Activated CD8-positive, alpha-beta memory T cell treated with anti-CD3 and anti-CD28 coated beads, Interleukin-2, amount 10 ng/mL, durations not matched to agents 7 days and 5 days (primary cell): Measurements from ENCODE around the gene CTNNA1. TPM values are rescaled to one million over a fixed set of nuclear protein-coding genes. Genes with fewer than 3 reads are reported as not detected.

Source experiments
- ATAC-seq: fragments of 150-1000 bp; cut with Tn5 transposase; one replicate; pipeline ENCODE4 v1.10.0; 2021; ENCODE audit warnings: moderate library complexity
- CTCF ChIA-PET: fragments of 350-600 bp; sonication (Branson Sonifier 250); formaldehyde crosslinking; loops from one replicate; lab custom pipeline; 2021; ENCODE audit warnings: antibody characterized with exemption; lab: Charles Lee
- DNase-seq: peaks from one replicate; pipeline ENCODE4 v3.0.0-alpha.2; 2020
- H3K27ac Mint-ChIP-seq: one replicate; pipeline ENCODE4 v1.8.0; 2021; ENCODE audit warnings: mild to moderate bottlenecking, mixed read lengths
- H3K27me3 Mint-ChIP-seq: one replicate; pipeline ENCODE4 v1.8.0; 2021; ENCODE audit warnings: mixed read lengths
- H3K36me3 Mint-ChIP-seq: one replicate; pipeline ENCODE4 v1.8.0; 2021; ENCODE audit warnings: mild to moderate bottlenecking, mixed read lengths
- H3K4me1 Mint-ChIP-seq: one replicate; pipeline ENCODE4 v1.8.0; 2021; ENCODE audit warnings: mixed read lengths
- H3K4me3 Mint-ChIP-seq: one replicate; pipeline ENCODE4 v1.8.0; 2021; ENCODE audit warnings: mild to moderate bottlenecking, moderate library complexity, mixed read lengths
- H3K9me3 Mint-ChIP-seq: one replicate; pipeline ENCODE4 v1.8.0; 2022; ENCODE audit warnings: low read depth, mixed read lengths
- total RNA-seq, 2 experiments: library from RNA; stranded (reverse); gene quantifications; one replicate each; pipeline ENCODE4 v1.2.3, GENCODE V29; 2021

The CTNNA1 gene
- total RNA-seq, 2 experiments from 2014 or later, result 62.0 to 89.8 TPM

DNA sequence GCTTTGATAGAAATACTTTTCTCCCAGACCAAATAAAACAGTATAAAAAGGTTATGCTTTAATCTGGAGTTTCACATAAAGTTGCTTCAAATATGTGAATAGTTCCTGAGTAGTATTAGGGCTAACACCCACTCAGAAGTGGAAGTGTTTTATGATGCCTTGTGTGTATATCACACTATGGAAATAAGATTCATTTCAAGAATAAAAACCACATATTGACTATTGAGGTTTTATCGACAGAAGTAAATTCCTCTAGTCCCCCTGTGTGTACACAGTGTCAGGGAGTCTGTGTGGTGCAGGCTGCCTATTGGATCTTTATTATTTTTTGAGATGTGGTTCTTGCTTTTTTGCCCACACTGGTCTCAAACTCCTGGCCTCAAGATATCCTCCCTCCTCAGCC is 142.7 kb downstream of the CTNNA1 start:
- Mint-ChIP-seq H3K4me3 (no peak overlapping the region), H3K27me3 (peaks cover 9% of the 10 kb centered on the region), H3K36me3 (peaks cover 14% of the 10 kb centered on the region), H3K9me3 (peaks cover 3% of the 10 kb centered on the region), H3K27ac (no peak overlapping the region), H3K4me1 (peaks cover 11% of the 10 kb centered on the region)
- CTCF ChIA-PET, result no interaction called here
- ATAC-seq (no peak), DNase-seq (no peak)

DNA sequence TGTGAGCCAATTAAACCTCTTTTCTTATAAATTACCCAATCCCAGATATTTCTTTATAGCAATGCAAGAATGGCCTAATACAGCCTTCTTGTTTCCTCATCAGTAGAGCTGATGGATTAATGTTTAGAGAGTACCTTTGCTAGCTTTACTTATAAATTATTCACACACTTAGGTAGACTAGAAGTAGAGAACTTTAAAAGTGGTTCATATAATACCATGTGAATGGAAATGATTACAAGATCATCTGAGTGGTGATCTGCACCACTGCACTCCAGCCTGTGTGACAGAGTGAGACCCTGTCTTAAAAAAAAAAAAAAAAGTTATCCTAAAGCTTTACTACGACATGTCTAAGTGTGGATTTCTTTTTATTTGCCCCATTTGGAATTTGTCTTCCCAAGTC is 145.1 kb downstream of the CTNNA1 start:
- Mint-ChIP-seq H3K9me3 (no peaks in the 10 kb centered on the region), H3K4me3 (no peak overlapping the region), H3K27me3 (peaks cover 9% of the 10 kb centered on the region), H3K4me1 (peaks cover 13% of the 10 kb centered on the region), H3K36me3 (peaks cover 4% of the 10 kb centered on the region), H3K27ac (no peak overlapping the region)
- CTCF ChIA-PET, result no interaction called here
- ATAC-seq (no peak), DNase-seq (no peak)

DNA sequence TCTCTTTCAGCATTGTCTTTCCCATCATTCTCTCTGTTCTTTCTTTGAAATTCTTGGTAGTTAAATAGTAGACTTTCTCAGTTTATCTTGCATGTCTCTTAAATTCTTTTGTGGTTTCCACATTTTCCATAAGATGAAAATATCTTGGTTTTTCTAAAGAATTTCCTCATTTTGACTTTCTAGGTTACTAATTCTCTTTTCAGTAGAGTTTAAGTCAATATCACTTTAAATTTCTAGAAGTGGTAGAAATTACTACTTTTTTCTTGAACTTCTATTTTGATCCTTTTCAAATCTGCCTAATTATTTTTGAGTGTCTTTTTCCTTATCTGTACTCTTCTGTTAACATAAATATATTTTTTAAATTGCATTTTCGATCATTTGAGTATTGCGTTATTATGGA is 145.5 kb downstream of the CTNNA1 start:
- ATAC-seq (no peak), DNase-seq (no peak)
- H3K4me1 Mint-ChIP-seq, result peaks cover 13% of the 10 kb centered on the region
- H3K36me3 Mint-ChIP-seq, result peaks cover 4% of the 10 kb centered on the region
- peaks cover 9% of the 10 kb centered on the region for H3K27me3 Mint-ChIP-seq
- H3K4me3 Mint-ChIP-seq, result no peak overlapping the region
- CTCF ChIA-PET, result no interaction called here
- no peak overlapping the region for H3K27ac Mint-ChIP-seq
- no peaks in the 10 kb centered on the region for H3K9me3 Mint-ChIP-seq

DNA sequence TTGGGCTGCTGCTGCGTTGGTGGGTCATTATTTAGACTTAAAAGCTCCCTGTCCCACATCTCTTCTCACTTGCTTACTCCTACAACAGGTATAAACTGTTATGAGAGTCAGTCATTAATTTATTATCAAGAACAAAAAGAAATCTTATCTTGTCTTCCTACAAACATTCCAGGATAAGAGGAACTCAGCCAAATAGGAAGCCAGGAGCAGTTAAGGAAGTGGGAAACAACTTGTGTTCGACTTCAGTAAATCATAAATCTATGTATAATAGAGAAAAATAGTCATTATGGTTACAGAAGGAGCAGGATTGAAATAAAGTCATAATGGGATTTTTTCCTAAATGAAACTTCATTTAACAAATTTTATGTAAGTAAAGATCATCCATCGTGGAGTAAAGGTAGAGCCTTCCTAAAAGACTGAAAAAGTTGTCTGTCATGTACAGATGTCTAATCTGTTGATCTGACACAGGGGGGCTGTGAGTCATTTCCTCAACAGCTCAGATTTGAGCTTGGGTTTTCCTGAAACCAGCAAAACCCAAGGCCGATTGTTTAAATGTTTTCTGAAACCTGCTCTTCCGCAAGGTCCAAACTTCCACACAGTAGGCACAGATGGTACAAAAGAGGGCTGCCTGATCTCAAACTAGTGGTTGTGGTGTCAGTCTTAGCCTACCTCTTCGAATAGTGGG is 147.2 kb downstream of the CTNNA1 start:
- no peak overlapping the region for H3K4me3 Mint-ChIP-seq
- no peak overlapping the region for H3K27ac Mint-ChIP-seq
- H3K27me3 Mint-ChIP-seq, result peaks cover 9% of the 10 kb centered on the region
- CTCF ChIA-PET, result no interaction called here
- no peaks in the 10 kb centered on the region for H3K9me3 Mint-ChIP-seq
- H3K4me1 Mint-ChIP-seq, result peaks cover 13% of the 10 kb centered on the region
- peak; percentile 55 for ATAC-seq
- peak; percentile 44 for DNase-seq
- H3K36me3 Mint-ChIP-seq, result peaks cover 7% of the 10 kb centered on the region

DNA sequence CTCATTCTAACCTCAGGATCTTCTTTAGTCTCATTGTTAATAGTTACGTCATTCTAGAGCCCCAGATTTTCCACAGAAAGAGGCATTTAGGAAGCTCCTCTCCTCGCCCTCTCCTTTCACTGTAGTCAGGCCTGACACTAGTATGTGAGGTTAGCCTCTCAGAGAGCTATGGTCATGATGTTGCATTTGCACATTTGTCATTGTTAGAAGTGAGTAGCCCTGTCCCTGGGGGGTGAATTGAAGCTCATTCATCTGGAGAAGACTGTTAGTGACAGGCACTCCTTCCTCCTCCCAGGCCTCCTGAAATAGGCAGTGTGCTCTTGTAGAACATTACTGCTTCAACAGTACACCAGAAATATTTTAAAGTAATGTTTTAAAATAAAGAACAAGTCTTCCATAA is 148.5 kb downstream of the CTNNA1 start:
- no peaks in the 10 kb centered on the region for H3K9me3 Mint-ChIP-seq
- DNase-seq, result no peak
- no peak for ATAC-seq
- H3K27ac Mint-ChIP-seq, result no peak overlapping the region
- no peak overlapping the region for H3K4me3 Mint-ChIP-seq
- peaks cover 10% of the 10 kb centered on the region for H3K36me3 Mint-ChIP-seq
- peaks cover 13% of the 10 kb centered on the region for H3K4me1 Mint-ChIP-seq
- H3K27me3 Mint-ChIP-seq, result peaks cover 9% of the 10 kb centered on the region
- CTCF ChIA-PET, result no interaction called here

DNA sequence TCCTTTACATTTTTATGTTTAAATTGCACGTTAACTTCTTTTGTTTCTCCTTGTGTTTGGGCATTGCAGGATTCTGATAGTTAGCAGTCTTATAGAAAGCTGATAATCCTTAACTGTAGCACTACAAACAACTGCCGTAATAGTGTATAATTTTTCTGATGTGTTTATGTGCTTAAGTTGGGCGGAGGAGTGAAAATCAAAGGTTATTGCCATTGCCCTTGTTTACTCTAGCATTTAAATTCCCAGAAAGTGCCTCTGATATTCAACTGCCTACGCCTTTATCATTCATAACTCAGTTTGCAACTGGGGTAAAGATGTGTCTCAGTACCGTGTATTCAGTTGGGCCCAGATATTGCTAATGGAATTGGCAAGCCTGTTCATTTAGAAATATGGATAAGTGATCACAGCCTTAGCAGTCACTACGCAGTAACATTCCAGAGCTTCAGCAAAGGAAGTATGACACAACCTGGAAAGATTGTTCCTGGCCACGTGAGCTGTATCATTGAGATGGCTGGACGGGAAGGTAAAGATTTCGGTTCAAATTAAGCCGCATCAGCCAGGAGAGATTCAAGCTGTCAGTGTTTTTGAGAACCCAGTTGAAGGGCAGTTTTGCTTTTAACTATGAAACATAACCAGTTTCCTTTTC is 150.0 kb downstream of the CTNNA1 start:
- Mint-ChIP-seq H3K9me3 (no peaks in the 10 kb centered on the region), H3K36me3 (peaks cover 12% of the 10 kb centered on the region), H3K27ac (no peak overlapping the region), H3K27me3 (peaks cover 9% of the 10 kb centered on the region), H3K4me1 (peaks cover 13% of the 10 kb centered on the region), H3K4me3 (no peak overlapping the region)
- no peak for DNase-seq
- no peak for ATAC-seq
- CTCF ChIA-PET, result no interaction called here

DNA sequence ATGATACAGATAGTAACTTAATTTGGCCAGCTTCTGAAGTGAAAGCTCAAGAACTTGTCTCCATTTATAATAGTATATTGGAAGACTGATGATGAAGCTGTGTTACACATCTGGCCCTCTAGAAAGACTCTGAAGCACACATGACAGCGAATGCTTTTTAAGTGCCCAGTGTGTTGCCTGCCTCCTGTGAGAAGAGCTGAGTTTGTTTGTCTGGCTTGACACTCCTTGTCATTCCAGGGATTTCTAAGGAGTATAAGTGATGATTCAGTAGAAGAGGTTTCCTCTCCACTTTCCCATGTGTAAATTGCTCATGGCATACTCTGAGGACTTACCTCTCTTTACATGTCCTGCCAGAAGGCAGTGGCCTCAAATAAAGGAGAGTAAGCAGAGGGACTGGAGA is 152.3 kb downstream of the CTNNA1 start:
- DNase-seq (no peak), ATAC-seq (no peak)
- H3K27me3 Mint-ChIP-seq, result no peaks in the 10 kb centered on the region
- no peak overlapping the region for H3K4me3 Mint-ChIP-seq
- H3K36me3 Mint-ChIP-seq, result peaks cover 21% of the 10 kb centered on the region
- no peak overlapping the region for H3K27ac Mint-ChIP-seq
- H3K9me3 Mint-ChIP-seq, result peaks cover 5% of the 10 kb centered on the region
- H3K4me1 Mint-ChIP-seq, result peaks cover 8% of the 10 kb centered on the region
- CTCF ChIA-PET, result no interaction called here

DNA sequence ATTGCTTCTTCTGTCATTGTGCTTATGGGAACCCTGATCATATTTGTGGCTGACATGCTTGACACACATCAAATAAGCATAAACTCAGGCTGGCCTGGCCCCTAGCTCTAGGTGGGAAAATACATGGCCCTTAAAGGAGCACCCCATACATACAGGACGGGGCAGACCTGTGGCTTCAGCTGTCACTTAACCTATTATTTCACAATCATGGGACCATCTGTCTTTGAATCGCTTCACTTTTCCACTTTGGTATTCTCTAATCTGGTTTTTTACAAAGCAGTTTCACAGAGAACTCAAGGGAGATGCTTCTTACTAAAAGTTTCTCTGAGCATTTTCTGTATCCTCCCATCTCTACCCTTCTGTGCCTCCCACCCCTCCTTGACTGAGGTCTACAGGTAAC is 156.5 kb downstream of the CTNNA1 start:
- Mint-ChIP-seq H3K4me1 (peaks cover 5% of the 10 kb centered on the region), H3K27me3 (no peaks in the 10 kb centered on the region), H3K27ac (no peak overlapping the region), H3K9me3 (peaks cover 5% of the 10 kb centered on the region), H3K36me3 (peaks cover 19% of the 10 kb centered on the region), H3K4me3 (no peak overlapping the region)
- CTCF ChIA-PET, result interaction anchor here (1.0 kb wide), 1 partner anchor 353 kb away, joined by 3 read pairs; no protein-coding TSS in a partner anchor
- DNase-seq, result no peak
- no peak for ATAC-seq

DNA sequence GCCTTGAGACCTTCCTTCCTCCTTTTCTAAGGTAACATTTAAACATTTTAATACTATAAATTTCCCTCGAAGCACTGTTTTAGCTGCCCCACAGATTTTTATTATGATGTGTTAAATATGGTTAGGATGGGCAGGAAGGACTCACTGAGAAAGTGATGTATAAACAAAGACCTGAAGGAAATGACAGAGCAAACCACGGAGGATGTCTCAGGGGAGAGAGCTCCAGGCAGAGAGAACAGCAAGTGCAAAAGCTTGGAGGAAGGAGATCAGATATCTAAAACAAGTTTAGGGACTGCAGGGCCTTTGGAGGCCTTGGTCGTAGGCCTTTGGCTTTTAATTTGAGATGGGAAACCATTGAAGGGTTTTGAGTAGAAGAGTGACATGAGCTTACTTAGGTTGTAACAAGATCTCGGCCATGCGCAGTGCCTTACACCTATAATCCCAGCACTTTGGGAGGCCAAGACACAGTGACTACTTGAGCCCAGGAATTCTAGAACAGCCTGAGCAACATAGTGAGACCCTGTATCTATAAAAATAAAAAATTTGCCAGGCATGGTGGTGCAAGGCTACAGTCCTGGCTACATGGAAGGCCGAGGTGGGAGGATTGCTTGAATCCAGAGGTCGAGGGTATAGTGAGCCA is 157.4 kb downstream of the CTNNA1 start:
- DNase-seq (no peak), ATAC-seq (peak; percentile 36)
- H3K4me1 Mint-ChIP-seq, result peaks cover 5% of the 10 kb centered on the region
- H3K4me3 Mint-ChIP-seq, result no peak overlapping the region
- no peaks in the 10 kb centered on the region for H3K27me3 Mint-ChIP-seq
- peaks cover 5% of the 10 kb centered on the region for H3K9me3 Mint-ChIP-seq
- CTCF ChIA-PET, result interaction anchor here (0.6 to 1.0 kb wide), 3 partner anchors 70 to 352 kb away, joined by 3 to 4 read pairs (median 3); no protein-coding TSS in a partner anchor
- H3K36me3 Mint-ChIP-seq, result peaks cover 16% of the 10 kb centered on the region
- H3K27ac Mint-ChIP-seq, result no peak overlapping the region

DNA sequence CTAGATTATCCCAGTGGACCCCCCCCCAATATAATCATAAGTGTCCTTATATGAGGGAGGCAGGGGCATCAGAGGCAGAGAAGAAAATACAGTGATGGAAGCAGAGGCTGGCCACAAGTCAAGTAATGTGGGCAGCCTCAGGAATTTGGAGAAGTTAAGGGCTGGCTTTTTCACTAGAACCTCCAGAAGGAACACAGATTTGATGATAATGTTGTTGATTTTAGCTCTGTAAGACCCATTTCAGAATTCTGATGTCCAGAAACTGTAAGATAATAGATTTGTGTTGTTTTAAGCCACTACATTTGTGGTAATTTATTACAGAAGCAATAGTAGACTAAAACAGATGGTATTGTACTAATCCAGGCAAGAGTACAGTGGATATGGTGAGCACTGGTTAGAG is 158.2 kb downstream of the CTNNA1 start:
- peaks cover 16% of the 10 kb centered on the region for H3K36me3 Mint-ChIP-seq
- H3K27ac Mint-ChIP-seq, result no peak overlapping the region
- ATAC-seq, result no peak
- peaks cover 5% of the 10 kb centered on the region for H3K9me3 Mint-ChIP-seq
- DNase-seq, result no peak
- no peaks in the 10 kb centered on the region for H3K27me3 Mint-ChIP-seq
- peaks cover 5% of the 10 kb centered on the region for H3K4me1 Mint-ChIP-seq
- H3K4me3 Mint-ChIP-seq, result no peak overlapping the region
- CTCF ChIA-PET, result no interaction called here

DNA sequence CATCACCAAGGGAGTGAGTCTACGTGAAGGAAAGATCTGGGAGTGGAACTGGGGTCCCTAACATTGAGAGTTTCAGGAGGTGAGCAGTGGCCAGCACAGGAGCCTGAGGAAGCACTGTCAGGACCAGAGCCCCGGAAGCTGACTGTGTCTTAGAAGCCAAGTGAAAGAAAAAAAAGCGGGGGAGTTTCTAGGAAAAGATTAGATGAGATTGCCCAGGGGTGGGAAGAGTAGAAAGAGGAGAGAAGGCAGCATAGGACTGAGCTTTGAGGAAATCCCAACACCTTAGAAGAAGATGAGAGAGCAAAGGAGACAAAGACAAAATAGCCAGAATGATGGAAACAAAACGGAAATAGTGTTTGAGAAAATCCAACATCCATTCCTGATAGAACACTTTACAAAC is 158.9 kb downstream of the CTNNA1 start:
- DNase-seq (no peak), ATAC-seq (no peak)
- Mint-ChIP-seq H3K27me3 (no peaks in the 10 kb centered on the region), H3K4me1 (peaks cover 5% of the 10 kb centered on the region), H3K4me3 (no peak overlapping the region), H3K36me3 (peaks cover 14% of the 10 kb centered on the region), H3K27ac (no peak overlapping the region), H3K9me3 (peaks cover 5% of the 10 kb centered on the region)
- CTCF ChIA-PET, result no interaction called here

DNA sequence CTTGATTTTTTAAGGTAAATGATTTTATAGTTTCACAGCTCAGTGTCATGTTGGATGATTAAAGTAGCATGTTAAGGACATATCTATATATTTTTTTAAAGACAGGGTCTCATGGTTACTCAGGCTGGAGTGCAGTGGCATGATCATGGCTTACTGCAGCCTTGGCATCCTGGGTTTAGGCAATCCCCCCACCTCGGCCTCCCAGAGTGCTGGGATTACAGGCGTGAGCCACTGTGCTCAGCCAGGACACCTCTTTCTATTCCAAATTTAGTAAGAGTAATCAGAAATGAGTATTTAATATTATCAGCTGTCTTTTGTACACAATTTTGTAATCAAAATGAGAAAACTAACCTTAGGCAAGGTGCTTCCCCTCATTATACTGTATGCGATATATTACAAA is 160.5 kb downstream of the CTNNA1 start:
- H3K9me3 Mint-ChIP-seq, result peaks cover 5% of the 10 kb centered on the region
- CTCF ChIA-PET, result no interaction called here
- H3K27me3 Mint-ChIP-seq, result no peaks in the 10 kb centered on the region
- H3K4me3 Mint-ChIP-seq, result no peak overlapping the region
- no peak for ATAC-seq
- H3K36me3 Mint-ChIP-seq, result peaks cover 12% of the 10 kb centered on the region
- no peak overlapping the region for H3K27ac Mint-ChIP-seq
- DNase-seq, result no peak
- H3K4me1 Mint-ChIP-seq, result peaks cover 12% of the 10 kb centered on the region

DNA sequence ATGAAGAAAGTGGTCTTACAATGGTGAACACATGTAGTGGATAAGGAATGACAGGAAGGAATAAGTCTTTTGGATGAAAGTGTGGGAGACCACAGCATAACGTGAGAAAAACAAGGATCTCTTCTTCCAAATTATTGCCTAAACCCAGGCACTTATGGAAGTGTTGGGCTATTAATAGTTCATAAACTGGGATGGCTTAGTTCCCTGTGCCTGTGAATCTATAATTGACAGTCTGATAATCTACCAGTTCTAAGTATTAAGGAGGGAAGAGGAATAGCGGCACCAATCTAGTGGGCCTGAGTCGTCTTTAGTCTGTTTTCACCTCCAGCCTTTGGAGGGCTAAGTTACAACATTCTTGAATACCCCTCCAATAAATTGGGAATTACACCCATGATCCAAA is 161.1 kb downstream of the CTNNA1 start:
- peaks cover 12% of the 10 kb centered on the region for H3K36me3 Mint-ChIP-seq
- CTCF ChIA-PET, result no interaction called here
- H3K9me3 Mint-ChIP-seq, result peaks cover 5% of the 10 kb centered on the region
- H3K27me3 Mint-ChIP-seq, result no peaks in the 10 kb centered on the region
- ATAC-seq (no peak), DNase-seq (no peak)
- peaks cover 13% of the 10 kb centered on the region for H3K4me1 Mint-ChIP-seq
- no peak overlapping the region for H3K4me3 Mint-ChIP-seq
- H3K27ac Mint-ChIP-seq, result no peak overlapping the region

DNA sequence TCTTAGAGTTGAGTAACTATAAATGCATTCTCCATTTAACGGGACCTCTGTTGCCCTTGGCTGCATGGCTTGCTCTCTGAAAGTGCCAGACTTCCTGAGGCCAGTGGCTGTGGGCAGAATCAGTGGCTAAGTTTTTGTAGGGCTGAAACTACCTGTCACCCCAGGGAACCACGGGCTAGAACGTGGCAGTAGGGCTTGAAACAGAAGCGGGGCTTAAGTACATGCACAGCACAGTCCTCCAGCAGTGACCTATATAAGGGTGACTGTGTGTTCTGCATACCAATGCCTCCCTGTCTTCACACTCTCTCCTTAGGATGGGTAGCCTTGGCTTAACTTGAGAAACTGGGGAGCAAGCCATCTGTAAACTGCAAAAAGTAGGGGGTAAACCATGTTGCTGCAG is 165.5 kb downstream of the CTNNA1 start:
- CTCF ChIA-PET, result no interaction called here
- no peak overlapping the region for H3K4me3 Mint-ChIP-seq
- H3K27ac Mint-ChIP-seq, result no peak overlapping the region
- no peaks in the 10 kb centered on the region for H3K36me3 Mint-ChIP-seq
- ATAC-seq (no peak), DNase-seq (no peak)
- no peaks in the 10 kb centered on the region for H3K27me3 Mint-ChIP-seq
- H3K9me3 Mint-ChIP-seq, result no peaks in the 10 kb centered on the region
- H3K4me1 Mint-ChIP-seq, result peaks cover 9% of the 10 kb centered on the region
